ENCODE results near the gene PNKP. TPM values are rescaled to one million over a fixed set of nuclear protein-coding genes. Genes with fewer than 3 reads are reported as not detected.

The PNKP gene
- total RNA-seq, 1 experiment from 2014 or later = 130 TPM

- POLR2A ChIA-PET (ENCODE audit: low non-redundant PET) = no interaction called here
- no peak for DNase-seq (ENCODE audit: low spot score)
- CTCF ChIA-PET = interaction anchor here (0.7 kb wide), 1 partner anchor 18 kb away, joined by 3 read pairs; no protein-coding TSS in a partner anchor
- peaks cover 48% of the 10 kb centered on the region for H3K36me3 ChIP-seq (ENCODE audit: insufficient read depth, low read length, poor library complexity, severe bottlenecking)
- no peaks in the 10 kb centered on the region for H3K9me3 ChIP-seq (ENCODE audit: low read depth, low read length, poor library complexity, severe bottlenecking)
- H3K4me3 ChIP-seq (ENCODE audit: low read depth, low read length, poor library complexity, severe bottlenecking) = no peak overlapping the region
- H3K27me3 ChIP-seq (replicated peaks; ENCODE audit: insufficient read depth, low read depth, low read length, poor library complexity) = no peaks in the 10 kb centered on the region
- no peak for TF ChIP-seq EZH2 (IDR thresholded peaks at IDR 0.05; ENCODE audit: borderline replicate concordance, low read depth, low read length, poor library complexity, severe bottlenecking)
- no peak for TF ChIP-seq CTCF (conservative IDR thresholded peaks at IDR 0.05; ENCODE audit: low read depth, low read length)
- no peak overlapping the region for H3K27ac ChIP-seq (ENCODE audit: low read depth, low read length, poor library complexity, severe bottlenecking)
- intact Hi-C loops (cut with micrococcal nuclease; ENCODE audit: unreplicated experiment) = no loop called here
- no peaks in the 10 kb centered on the region for H3K4me1 ChIP-seq (ENCODE audit: insufficient read depth, low read length, poor library complexity, severe bottlenecking)
- no TSS peak for BruUV-seq (replicated peaks)
These were observed 41.4 kb upstream of the PNKP start for GRCh38 chr19:49908480-49909420.

GRCh38 chr19:49907745-49908446 is 40.5 kb upstream of the PNKP start:
- ChIA-PET POLR2A (ENCODE audit: low non-redundant PET) (no interaction called here), CTCF (interaction anchor here (0.7 kb wide), 1 partner anchor 17 kb away, joined by 3 read pairs; no protein-coding TSS in a partner anchor)
- no peak for DNase-seq (ENCODE audit: low spot score)
- no peaks in the 10 kb centered on the region for H3K27me3 ChIP-seq (replicated peaks; ENCODE audit: insufficient read depth, low read depth, low read length, poor library complexity)
- H3K4me3 ChIP-seq (ENCODE audit: low read depth, low read length, poor library complexity, severe bottlenecking) = no peak overlapping the region
- intact Hi-C loops (cut with micrococcal nuclease; ENCODE audit: unreplicated experiment) = no loop called here
- H3K4me1 ChIP-seq (ENCODE audit: insufficient read depth, low read length, poor library complexity, severe bottlenecking) = no peaks in the 10 kb centered on the region
- no peak for TF ChIP-seq CTCF (conservative IDR thresholded peaks at IDR 0.05; ENCODE audit: low read depth, low read length)
- no peak for TF ChIP-seq EZH2 (IDR thresholded peaks at IDR 0.05; ENCODE audit: borderline replicate concordance, low read depth, low read length, poor library complexity, severe bottlenecking)
- H3K9me3 ChIP-seq (ENCODE audit: low read depth, low read length, poor library complexity, severe bottlenecking) = no peaks in the 10 kb centered on the region
- BruUV-seq (replicated peaks) = no TSS peak
- H3K27ac ChIP-seq (ENCODE audit: low read depth, low read length, poor library complexity, severe bottlenecking) = no peak overlapping the region
- H3K36me3 ChIP-seq (ENCODE audit: insufficient read depth, low read length, poor library complexity, severe bottlenecking) = peaks cover 48% of the 10 kb centered on the region

- no peaks in the 10 kb centered on the region for H3K4me1 ChIP-seq (ENCODE audit: insufficient read depth, low read length, poor library complexity, severe bottlenecking)
- no peaks in the 10 kb centered on the region for H3K9me3 ChIP-seq (ENCODE audit: low read depth, low read length, poor library complexity, severe bottlenecking)
- no peak for TF ChIP-seq EZH2 (IDR thresholded peaks at IDR 0.05; ENCODE audit: borderline replicate concordance, low read depth, low read length, poor library complexity, severe bottlenecking)
- CTCF ChIA-PET = no interaction called here
- H3K4me3 ChIP-seq (ENCODE audit: low read depth, low read length, poor library complexity, severe bottlenecking) = no peak overlapping the region
- POLR2A ChIA-PET (ENCODE audit: low non-redundant PET) = interaction anchor here (0.7 kb wide), 1 partner anchor 10 kb away, joined by 15 read pairs; the partner anchor contains the start of gene IL4I1
- peaks cover 48% of the 10 kb centered on the region for H3K36me3 ChIP-seq (ENCODE audit: insufficient read depth, low read length, poor library complexity, severe bottlenecking)
- intact Hi-C loops (cut with micrococcal nuclease; ENCODE audit: unreplicated experiment) = no loop called here
- TSS peak; percentile 57 for BruUV-seq (replicated peaks)
- no peak overlapping the region for H3K27ac ChIP-seq (ENCODE audit: low read depth, low read length, poor library complexity, severe bottlenecking)
- DNase-seq (ENCODE audit: low spot score) = no peak
- no peaks in the 10 kb centered on the region for H3K27me3 ChIP-seq (replicated peaks; ENCODE audit: insufficient read depth, low read depth, low read length, poor library complexity)
These were observed 39.6 kb upstream of the PNKP start for GRCh38 chr19:49906879-49907564.
